Hematopoietic multipotent progenitor cell treated with erythropoietin and hydrocortisone succinate and interleukin-3 and kit ligand, for 15 days (in vitro differentiated cells): ENCODE data around the gene SPATA6.
A peak's percentile ranks its signal among the peaks of the same experiment; 100 is the strongest.
"Not testable (repeated sequence)": the region's sequence is repeated elsewhere in the genome, so short reads cannot be mapped to it uniquely, and the experiment has no call there.

Experiments used
- DNase-seq: peaks from one replicate; pipeline ENCODE4 v3.0.0-alpha.2; 2015; ENCODE audit warnings: low spot score

The SPATA6 gene

DNA sequence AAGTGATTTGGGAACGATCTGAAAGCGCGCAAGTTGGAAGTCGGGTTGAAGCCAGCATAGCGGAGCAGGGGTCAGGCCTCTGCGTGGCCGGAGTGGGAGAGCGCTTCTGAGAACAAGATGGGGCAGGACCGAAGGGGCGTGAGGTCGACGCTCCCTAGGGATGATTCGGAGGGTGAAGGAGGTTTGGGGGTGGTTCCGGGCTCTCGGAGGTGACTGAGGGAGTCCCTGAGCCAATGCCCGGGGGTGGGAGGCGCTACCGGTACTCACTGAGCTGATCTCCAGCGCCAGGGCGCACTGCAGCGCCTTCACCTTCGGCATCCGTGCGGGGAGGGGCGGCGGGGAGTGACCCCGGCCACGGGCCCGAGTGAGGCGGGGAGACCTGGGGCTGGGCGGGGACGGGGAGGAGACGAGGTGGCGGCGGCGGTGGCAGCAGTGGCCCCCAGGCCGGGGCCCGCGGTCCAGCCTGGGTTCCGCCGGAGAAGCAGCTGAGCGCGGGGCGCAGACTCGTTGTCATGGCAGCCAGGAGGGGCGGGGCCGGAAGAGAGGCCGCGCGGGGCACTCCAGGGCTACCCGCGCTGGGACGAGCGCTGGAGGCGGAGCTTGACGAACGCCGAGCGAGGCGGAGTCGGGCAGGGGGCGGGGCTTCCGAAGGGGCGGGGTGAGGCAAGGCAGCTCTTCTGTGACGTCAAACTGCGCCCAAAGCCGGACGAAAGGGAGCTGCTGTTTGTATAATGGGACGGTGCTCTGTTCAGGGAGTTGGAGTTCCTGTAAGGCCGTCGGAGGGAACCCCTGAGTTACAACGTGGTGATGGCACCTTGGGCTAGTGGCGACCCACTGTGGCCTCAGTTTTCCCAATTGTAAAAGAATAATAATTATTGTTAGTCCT is at the start of gene SPATA6:
TSS of gene SPATA6 (minus strand) at position 514 of the 886 bp plus-strand sequence. CDS start at position 318, 196 bp downstream.
- peak; percentile 83 for DNase-seq

DNA sequence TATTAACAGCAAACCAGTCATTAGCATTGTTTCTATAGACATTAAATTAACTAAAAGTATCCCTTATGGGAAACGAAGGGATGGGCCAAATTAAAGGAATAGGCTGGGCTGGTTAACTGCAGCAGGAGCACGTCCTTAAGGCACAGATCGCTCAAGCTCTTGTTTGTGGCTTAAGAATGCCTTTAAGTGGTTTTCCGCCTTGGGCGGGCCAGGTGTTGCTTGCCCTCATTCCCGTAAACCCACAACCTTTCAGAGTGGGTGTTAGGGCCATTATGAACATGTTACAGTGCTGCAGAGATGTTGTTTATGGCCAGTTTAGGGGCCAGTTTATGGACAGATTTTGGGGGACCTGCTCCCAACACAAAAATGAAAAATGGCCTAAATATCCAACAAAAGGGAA is 47.9 kb upstream of the SPATA6 start:
- not testable (repeated sequence) for DNase-seq

DNA sequence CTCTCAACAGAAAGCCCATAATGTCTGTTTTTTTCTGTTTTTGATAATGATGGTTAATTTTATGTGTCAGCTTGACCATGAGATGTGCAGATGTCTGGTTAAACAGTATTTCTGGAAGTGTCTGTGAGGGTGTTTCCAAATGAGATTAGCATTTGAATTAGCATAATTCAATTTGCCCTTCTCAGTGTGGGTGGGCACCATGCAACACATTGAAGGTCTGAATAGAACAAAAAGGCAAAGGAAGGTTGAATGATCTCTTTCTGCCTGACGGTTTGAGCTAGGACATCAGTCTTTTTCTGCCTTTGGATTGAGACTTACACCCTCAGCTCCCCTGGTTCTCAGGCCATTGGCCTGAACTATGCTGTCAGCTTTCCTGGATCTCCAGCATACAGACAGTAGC is 34.9 kb upstream of the SPATA6 start:
- DNase-seq = no peak

DNA sequence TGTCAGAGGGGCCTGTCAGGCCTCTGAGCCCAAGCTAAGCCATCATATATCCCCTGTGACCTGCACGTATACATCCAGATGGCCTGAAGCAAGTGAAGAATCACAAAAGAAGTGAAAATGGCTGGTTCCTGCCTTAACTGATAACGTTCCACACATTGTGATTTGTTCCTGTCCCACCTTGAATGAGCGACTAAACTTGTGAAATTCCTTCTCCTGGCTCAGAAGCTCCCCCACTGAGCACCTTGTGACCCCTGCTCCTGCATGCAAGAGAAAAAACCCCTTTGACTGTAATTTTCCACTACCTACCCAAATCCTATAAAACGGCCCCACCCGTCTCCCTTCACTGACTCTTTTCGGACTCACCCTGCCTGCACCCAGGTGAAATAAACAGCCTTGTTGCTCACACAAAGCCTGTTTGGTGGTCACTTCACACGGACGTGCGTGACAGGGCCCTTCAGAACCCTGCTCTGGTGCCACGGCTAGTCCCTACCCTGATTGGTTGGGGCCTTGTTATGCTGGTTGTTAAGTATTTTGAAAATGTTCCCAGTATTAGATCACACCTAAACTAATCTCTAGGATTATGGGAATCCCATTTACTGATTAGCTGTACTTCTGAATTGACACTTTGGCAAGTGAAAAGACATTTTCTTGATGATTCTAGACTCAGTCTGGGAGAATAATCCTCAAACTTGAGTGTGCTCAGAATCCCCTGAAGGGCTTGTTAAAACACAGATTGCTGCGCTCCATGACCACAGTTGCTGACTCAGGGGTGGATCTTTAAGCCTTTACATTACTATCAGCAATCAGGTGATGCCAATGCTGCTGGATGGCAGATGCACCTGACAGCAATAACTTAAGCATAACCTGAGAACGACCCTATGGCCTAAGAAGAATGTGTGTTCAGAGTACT is 28.8 kb upstream of the SPATA6 start:
- DNase-seq = no peak

DNA sequence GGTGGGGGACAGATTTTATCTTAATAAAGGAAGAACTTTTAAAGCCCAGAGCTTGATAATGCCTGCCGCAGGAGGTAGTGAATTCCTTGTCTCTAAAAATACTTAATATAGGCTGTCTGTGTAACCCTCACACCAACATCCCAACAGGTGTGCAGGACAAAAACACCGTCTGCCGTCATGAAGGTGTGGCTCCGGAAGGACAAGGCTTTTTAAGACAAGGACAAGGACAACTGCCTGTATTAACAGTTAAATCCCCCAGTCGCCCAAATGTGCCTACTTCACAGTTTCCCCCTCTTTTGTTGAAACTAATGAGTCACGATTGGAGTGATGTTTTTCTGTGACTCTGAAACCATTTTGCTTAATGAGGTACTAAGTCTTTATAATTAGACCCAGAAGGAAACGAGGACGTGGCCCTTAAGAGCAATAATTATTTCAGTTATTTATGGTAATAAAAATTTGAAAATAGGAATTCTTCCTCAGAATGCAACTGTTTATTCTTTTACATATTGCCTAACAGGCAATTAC is 27.3 kb upstream of the SPATA6 start:
- no peak for DNase-seq

DNA sequence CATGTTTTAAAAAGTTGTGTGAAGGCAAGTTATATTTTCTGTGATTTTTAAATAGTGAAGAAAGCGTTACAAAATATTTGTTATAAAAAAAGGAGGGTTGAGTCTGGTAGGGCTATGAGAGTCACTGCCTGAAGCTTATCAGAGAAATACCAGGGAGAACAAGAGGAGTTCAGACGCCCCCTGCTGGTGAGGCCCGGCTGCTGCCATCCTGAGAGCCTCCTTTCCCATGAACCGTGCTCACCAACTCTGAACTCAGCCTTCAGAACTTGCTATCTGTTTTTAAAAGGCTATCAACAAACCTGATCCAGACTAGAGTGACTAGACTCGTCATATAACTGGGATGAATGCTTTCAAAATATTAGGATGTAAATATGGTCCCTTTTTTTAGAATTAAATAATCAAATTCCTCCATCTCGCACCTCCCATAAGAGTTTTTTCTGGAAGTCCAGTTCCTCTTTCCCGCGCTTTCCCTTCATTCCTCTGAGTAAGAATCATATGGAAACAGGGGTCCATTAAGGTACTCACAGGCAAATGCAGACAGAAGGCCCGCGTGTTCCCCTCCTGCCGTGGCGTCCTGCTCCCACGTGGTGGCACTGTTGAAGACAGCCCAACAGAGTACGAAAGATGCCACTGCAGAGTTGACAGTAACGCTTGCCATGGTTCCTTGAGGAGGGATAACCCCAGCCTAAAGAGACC is 26.2 kb upstream of the SPATA6 start:
- peak; percentile 63 for DNase-seq

DNA sequence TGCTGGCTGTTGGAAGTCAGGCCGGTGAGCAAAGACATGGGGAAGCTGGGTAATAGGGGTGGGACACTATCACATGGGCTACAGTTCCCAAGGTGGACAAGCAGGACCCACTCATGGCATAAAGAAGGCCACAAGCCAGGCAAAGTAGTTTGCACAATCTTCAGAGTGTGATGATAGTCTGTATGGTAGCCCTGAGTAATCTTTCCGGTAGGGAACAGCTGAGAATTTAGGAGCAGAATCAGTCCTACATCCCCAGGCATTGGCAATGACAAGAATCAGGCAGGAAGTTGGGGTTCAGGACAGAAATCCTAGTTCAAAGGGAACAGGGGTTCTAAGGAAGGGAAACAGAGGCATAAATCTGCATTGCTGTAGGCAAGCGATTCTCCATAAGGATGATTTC is 23.9 kb upstream of the SPATA6 start:
- no peak for DNase-seq

DNA sequence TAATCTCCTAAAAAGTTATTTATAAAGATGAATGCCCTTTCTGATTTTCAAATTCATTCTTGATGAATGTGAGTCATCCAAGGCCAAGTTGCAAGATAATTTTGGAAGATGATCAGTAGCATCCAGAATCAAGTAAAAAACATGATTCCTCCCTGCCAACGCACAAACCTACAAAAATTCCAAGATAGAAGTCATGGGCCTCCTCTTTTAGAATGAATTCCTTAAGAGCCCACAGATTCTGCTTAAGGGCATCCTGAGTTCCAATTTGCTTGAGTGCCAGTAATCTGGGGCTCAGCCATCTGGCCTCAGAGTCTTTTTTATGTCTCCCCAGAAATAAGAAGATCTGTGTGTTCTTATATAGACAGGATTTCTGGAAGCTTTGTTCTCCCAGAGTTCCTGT is 23.2 kb upstream of the SPATA6 start:
- no peak for DNase-seq

DNA sequence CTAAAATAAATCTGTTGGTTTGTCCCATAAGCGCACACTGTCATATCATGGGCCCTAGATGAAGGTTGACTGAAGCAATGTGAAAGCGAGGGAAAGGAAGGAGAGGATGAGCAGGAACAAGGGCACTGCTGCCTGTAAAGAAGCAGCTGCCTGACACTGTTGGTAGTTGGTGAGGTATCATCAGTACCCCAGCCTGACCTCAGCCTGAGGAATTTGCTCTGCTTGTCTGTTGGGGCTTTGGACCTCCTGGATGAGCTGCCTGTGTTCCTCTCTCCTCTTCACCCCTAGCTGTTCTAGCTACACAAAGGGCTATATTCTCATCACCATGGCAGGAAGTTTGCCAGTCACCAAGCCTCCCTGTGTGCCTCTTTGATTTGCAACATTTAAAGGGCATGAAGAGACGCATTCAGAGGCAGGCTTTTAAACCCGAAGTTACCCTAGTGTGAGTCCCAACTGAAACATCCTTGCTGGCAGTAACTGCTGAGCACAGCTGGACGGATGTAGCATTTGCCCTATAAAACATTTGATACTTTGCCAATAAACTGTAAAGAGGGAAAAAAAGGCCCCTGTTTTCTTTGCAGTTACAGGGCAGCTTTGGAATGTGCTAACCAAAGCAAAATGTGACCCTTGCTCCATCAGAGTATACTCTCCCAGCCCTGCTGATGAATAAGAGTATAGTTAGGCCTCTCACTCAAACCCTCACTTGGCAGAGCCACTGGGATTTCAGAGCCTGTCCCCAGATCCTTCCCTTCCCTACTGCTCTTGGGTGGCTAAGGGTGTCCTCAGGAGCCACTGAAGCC is 22.2 kb upstream of the SPATA6 start:
- DNase-seq = no peak

DNA sequence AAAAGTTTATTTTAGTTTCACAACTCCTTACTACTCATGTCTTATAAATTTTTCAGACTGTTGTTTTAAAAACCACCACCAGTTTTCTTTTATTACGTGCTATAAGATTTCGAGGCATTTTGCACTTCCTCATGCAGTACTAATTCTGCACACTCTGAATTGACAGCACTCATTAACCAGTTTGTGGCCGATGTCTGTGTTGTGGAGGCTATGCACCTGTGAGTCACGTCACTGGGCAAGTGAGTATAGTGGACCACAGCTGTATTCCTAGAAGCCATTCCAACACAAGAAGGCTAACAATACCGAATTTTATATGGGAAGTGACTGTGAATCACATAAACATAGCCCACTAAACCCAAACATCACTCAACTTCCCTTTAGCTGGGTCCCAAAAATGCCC is 21.0 kb upstream of the SPATA6 start:
- DNase-seq = no peak

DNA sequence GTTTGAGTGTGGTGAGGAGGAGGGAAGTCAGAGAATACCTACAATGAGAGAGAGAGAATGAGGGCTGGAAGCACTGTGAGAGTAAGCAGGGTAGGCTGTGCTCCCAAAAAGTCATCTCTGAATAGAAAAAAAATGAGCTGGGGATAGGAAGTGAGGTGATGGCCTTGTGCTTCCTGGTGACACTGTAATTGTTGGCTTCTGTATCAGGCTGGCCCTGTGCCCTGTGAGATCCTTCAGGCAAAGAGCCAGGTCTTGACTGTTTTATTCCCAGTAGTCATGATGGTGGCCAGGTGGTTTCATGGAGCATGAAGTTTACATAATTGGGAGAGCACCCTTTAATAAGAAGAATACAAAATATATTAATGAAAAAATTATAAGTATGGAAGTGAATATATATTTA is 20.4 kb upstream of the SPATA6 start:
- DNase-seq = no peak

DNA sequence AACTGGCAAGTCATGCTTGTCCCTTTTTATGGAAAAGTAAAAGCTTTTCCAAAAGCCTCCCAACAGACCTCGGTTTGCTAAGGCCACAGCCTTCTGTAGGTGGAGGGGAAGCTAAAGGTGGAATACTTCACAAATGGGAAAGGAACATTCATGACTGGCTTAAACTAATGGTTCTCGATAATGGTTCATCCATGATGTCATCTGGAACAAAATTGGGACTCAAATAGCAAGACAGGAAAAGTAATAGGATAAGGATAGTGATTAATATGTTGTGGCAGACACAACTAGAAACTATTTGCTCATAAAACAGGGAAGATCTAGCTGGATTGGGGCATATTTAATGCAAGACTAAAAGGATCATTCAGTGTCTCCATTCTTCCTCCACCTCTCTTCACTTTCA is 16.7 kb upstream of the SPATA6 start:
- no peak for DNase-seq

DNA sequence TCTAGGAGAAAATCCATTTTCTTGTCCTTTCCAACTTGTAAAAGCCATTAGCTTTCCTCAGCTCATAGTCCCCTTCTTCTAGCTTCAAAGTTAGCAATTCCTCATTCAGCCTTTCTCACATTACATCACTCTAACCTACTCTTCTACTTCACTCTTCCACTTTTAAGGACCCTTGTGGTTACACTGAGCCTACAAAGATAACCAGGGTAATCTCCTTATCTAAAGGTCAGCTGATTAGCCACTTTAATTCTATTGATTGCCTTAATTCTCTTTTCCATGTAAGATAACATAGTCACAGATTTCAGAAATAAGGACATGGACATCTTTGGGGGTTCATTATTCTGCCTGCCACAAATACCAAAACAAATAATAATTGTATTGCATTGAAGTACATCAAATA is 8.5 kb upstream of the SPATA6 start:
- DNase-seq = no peak

DNA sequence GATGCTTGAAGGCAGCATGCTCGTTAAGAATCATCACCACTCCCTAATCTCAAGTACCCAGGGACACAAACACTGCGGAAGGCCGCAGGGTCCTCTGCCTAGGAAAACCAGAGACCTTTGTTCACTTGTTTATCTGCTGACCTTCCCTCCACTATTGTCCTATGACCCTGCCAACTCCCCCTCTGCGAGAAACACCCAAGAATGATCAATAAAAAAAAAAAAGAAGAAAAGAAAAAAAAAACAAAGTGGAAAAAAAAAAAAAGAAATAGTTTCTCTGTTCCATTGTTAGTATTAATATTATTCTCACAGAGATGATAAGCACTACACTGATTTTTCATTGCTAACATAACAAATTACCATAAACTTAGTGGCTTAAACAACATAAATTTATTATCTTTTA is 8.0 kb upstream of the SPATA6 start:
- DNase-seq = not testable (repeated sequence)

DNA sequence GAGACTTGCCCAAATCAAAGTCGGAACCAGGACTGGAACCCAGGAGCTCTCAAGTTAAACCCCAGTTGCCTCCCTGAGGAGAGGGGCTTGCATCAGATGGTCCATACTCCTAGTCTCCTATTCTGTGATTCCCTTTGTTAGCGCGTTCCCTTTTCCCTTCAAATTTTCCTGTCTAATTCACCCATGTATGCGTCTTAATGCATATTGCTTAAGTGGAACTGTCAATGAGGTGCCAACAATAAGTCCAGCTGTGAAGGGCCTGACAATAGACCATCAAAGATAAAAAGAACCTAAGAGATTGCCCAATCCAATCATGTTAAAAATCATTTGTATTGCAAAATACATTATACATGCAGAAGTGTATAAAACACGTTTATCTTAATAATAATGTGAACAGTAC is 634 bp upstream of the SPATA6 start:
- no peak for DNase-seq

DNA sequence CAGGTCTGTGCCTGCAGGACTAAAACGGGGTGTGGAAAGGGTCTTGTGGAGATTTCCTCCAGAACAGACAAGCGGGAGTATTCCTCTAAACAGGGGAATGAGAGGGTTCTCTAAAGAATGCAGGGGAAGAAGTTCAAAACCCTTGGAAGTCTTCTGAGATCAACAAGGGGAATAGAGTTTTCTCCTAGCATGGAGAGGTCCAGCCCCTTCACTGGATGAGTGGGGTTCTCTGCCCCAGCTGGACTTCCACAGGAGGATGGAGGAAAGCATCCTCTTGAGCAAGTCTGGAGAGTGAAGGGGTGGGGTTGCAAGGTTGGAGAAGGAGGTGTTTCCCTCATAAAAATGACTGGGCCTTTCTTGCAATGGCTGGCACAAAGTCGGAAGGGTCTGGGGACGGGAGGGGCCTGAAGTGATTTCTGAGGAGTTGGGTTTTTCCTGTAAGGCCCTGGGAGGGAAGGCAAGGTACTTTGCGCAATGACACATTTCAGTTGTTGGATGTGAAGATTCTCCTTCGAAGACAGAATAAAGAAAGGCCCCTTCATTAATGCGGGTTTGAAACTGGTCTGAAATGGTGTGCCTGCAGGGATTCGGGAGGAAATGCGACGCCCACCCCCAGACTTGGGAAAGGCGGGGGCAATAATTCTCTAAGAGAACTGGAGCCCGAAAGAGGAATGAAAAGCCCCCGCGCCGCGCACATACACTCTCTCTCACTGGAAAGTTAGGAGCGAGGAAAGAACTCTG is 884 bp downstream of the SPATA6 start:
- DNase-seq = no peak

DNA sequence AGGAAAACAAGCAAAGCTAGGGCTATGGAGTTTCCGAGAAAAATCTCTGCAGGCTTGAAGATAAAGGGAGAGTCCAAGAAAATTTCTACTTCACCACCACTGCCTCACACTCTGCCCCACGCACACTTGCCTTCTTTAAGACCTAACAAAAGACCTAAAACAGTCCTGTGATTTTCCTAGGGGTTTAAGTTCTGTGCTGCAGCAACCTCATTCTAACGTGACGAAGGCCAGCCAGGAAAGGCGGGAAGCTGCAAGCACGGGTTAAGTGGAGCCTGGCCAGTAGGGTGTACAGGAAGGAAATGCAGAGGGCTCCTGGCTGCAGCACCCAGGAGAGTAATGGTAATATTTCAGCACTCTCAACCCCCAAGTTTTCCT is 1.5 kb downstream of the SPATA6 start:
- DNase-seq = no peak

DNA sequence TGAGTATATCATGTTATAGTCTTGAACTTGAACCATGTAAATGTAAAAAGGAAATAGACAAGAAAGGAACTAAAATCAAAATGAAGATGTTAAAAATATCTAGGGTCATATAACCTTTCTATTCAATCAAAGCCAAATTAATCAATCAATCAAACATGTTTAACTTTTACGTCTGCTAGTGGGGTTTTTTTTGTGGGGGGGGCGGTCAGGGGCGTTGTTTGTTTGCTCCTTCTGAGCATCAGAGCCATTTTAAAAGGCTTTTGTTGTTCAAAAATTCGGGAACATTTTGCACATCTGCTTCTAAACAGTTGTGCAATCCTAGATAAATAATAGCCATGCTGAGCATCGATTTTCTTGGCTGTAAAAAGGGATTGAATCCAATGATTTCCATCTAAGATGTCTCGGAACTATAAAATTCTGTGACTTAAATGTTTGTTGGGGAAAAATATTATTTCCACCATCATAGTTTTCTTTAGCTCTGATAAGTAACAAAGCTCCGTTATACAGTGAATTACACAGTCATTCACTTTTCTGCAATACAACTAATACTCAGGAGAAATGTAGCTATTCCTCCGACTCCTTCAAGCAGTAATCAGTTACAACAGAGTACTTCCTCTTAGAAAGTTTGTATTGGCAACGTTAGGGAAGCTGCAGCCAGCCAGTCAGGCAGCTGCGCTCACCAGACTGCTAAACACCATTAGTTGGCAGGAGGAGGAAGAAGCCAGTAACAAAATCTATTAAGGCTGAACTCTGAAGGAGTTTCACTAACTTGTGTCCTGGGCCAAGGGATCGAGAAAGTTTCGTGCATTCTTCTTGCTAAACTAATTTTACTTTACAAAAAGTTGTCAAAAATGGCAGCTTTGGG is 2.2 kb downstream of the SPATA6 start:
- DNase-seq = no peak

DNA sequence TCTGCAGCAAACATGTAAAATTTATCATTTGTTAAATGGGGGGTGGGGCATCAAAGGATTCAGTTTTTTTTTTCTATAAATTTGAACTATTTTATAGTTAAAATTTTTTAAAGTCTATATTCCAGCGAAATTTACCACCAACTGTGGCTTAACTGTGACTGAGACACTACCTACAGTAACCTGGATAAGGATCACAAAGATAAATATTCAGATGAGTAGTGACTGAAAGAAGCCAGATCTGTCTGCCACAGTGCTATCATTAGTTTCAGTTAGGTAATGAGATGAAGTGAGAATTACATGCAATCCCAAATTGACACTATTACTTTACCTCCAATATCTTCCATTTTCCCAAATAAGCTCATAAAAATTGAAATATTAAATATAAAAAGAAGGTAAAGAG is 5.4 kb downstream of the SPATA6 start:
- no peak for DNase-seq
